Activated CD4-positive, CD25-positive, alpha-beta regulatory T cell treated with anti-CD3 and anti-CD28 coated beads, Interleukin-2, amount 50 U/mL, for 24 hours (primary cell): ENCODE results near the gene MPDZ.
"Not testable (repeated sequence)": the region's sequence is repeated elsewhere in the genome, so short reads cannot be mapped to it uniquely, and the experiment has no call there.

ENCODE experiments used
- ATAC-seq, 2 donors: fragments of 150-1000 bp; cut with Tn5 transposase; one replicate each; pipeline ENCODE4 v1.10.0; 2021; ENCODE audit warnings: mild to moderate bottlenecking in 1 of 2, moderate library complexity in 1 of 2

Gene MPDZ

GRCh38 chr9:13267743-13268142 is 11.7 kb downstream of the MPDZ start:
- no peak for ATAC-seq

DNA sequence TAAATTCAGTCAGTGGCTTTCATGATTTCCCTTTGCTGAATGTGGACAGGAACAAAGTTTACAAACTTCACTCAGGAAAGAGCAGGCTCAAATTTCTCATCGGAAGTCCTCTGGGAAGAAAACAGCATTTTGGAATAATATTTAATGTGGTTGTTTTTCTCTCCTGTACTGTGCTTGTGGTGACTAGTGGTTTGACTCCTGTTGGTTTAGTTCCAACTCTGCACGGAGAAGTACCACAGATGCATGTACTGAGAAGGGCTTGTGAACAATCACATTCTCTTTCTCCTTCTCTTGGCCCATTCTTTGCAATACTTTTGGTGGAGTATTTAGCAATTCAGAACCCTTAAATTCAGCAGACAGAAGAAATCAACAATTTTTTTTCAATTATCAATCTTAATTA is 13.3 kb downstream of the MPDZ start:
- no peak for ATAC-seq

GRCh38 chr9:13264788-13265187 is 14.7 kb downstream of the MPDZ start:
- no peak for ATAC-seq

DNA sequence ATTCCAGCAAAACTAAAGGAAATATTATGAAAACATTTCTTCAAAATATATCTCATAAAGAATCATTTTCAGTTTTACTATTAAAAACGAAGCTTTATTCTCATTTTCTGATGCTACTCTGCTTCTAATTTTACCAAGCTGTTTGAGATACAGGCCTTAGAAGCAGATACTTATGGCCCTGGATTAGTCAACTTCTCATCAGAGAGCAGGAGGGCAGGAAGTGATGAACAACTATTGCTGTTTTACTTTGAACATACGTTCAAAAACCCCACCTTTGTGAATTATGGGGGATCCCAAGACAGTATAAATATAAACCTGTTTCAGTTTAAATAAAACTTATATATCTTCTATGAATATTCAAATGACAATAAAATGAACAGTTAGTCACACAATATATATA is 16.0 kb downstream of the MPDZ start:
- ATAC-seq, result no peak

DNA sequence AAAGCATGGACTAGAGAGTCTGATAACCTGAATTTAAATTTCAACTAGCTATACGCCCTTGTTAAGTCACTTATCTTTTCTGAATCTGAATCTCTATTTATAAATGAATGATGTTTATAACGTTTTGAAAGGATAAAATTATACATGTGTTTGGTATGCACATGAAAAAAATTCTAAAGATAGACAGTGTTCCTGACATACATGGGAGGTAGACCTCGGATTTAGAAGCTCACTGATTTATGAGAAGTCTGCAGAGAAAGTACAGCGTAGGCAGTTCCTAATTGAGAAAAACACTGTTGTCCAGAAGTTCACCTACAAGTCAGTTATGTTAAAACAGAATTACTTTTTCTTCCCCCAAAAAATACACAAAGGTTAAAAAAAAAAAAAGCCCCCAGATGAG is 26.6 kb downstream of the MPDZ start:
- no peak for ATAC-seq

DNA sequence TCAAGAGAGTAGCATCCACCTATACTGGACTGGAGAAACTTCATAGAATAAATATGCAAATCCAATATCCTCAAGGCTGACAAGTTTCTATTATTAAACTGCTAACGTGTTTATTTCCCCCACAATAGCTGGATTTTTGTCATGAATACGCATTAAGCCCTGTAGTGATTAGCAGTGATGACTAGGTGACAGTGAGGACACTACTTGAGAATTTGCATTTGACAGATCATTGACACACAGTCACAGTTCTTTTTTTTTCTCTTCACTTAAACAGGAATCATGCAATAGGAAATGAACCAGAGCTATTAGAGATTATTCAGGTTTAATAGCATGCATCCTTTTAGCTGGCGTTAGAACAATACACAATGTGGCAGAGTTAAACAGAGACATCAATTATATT is 35.3 kb downstream of the MPDZ start:
- ATAC-seq, result no peak

GRCh38 chr9:13241283-13241682 is 38.2 kb downstream of the MPDZ start:
- ATAC-seq, result no peak

DNA sequence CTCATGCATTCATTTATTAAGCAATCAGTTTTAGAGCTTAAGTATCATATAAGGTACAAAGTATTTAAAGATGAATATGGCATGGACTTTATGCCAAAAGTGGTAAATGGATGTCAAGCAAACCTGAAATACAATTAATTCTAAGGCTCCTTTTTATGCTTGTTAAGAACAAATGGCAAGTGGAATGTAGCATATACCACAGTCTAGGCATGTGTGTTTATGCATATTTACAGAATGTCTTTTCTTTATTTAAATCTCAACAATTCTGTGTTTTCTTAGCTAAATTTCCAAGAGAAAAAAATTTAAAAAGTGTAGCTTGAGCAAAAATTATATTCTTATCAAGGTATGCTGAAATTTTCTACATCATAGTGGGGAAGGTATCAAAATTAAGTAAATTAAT is 39.8 kb downstream of the MPDZ start:
- ATAC-seq, result no peak

DNA sequence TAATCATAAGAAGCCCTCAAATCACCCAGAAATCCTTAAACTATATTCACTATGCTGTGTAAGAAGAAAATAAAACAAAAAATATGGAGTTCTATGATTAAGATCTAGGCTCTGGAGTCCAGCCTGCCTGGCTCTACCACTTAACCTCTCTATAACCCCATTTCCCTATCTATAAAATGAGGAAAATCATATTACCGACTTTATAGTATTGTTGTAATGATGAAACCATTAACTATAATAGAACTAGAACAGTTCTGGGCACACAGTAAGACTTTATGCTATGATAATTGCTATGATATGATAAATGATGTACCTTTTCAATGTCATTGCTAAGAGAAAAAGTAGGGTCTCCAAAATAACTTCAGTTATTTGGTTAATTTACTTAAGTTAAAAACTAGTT is 40.3 kb downstream of the MPDZ start:
- ATAC-seq, result no peak

DNA sequence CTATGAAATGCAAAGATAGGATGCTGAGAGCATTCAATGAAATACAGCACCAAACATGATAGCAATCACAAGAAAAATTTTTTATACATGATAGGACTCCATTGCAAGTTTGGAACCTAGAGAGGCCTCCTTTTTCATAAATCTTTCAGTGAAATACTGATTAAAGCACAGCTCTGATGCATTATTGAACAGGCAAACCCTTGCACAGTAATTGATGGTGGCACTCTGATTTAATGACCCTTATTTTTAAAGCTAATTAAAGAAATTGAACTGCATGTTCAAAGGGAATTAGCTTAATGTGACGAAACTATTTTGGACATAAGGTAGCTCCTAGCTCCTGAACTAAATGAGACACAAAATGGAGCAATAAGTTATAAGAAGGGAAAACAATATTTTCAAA is 44.6 kb downstream of the MPDZ start:
- no peak for ATAC-seq

- ATAC-seq, result no peak
These were observed 51.1 kb downstream of the MPDZ start for GRCh38 chr9:13228431-13228830.

DNA sequence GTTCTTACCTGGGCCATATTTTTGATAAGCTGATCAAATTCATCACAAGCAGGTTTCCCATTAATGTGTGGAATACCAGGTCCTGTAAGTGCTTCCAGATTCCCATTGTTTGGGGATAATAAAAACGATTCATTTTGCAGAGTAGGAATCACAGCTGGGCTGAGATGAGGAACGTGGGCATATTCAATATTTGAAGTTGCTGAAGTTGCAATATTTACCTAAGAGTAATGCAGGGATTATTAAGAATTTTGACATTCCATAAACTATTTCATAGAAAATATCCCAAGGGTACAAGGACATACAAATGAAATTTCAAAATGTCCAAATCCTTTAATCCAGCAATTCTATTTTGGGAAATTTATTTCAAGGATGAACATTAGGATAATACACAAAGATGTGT is 55.1 kb downstream of the MPDZ start:
- ATAC-seq, result no peak

GRCh38 chr9:13222733-13223132 is 56.8 kb downstream of the MPDZ start:
- ATAC-seq, result not testable (repeated sequence)

- ATAC-seq, result no peak
These were observed 57.8 kb downstream of the MPDZ start for GRCh38 chr9:13221741-13222140.

- no peak for ATAC-seq
These were observed 58.7 kb downstream of the MPDZ start for GRCh38 chr9:13220837-13221236.

DNA sequence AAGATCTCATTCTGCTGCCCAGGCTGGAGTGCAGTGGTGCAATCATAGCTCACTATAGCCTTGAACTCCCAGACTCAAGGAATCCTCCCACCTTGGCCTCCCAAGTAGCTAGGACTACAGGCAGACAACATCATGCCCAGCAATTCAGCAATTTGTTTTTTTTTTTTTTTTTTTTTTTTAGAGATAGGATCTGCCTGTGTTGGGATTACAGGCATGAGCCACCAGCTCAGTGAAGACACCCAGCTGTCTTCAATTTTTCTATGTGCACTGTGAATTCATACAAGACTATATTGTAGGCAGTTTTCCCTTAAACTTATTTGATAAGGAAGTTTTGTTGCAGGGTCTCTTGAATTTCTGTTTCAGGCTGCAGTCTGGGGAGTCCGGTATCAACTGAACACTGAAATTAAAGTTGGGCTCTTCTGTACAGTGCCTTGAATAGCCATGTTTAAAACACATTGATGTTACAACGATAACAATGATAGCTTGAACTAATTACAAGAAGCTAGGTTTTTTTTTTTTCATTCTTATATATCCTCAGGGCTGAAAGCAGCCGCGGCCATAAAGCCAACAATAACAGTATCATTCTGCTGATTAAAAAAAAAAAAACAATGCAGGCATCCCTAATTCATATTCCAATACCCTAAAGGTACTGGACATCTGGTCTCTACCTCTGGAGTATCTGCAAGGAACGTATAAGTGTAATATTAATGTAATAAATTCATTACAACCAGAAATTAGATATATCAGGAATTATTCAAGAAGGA is 63.5 kb downstream of the MPDZ start:
- no peak for ATAC-seq

- no peak for ATAC-seq
These were observed 65.5 kb downstream of the MPDZ start for GRCh38 chr9:13213998-13214397.

GRCh38 chr9:13213337-13213736 is 66.2 kb downstream of the MPDZ start:
- ATAC-seq, result no peak

- ATAC-seq, result no peak
These were observed 69.2 kb downstream of the MPDZ start for GRCh38 chr9:13210306-13210705.

GRCh38 chr9:13209498-13209897 is 70.0 kb downstream of the MPDZ start:
- no peak for ATAC-seq

DNA sequence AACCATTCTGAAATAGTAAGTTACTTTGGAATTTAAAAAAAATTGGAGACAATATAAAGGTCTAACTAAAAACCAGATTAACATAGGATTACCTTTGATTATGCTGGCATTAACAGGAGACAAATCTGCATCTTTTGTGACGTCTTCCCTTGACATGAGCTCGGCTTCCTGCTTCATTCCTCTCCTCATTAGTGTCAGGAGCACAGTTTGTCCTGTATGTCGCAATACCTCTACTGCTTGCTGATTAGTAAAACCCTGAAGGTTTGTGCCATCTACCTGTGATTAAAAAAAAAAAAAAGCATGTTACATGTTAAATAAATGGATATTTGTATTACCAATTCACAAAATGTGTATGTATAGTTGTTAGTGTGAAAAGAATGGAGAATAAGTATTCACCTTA is 73.7 kb downstream of the MPDZ start:
- no peak for ATAC-seq

- ATAC-seq, result no peak
These were observed 89.5 kb downstream of the MPDZ start for GRCh38 chr9:13190040-13190439.

DNA sequence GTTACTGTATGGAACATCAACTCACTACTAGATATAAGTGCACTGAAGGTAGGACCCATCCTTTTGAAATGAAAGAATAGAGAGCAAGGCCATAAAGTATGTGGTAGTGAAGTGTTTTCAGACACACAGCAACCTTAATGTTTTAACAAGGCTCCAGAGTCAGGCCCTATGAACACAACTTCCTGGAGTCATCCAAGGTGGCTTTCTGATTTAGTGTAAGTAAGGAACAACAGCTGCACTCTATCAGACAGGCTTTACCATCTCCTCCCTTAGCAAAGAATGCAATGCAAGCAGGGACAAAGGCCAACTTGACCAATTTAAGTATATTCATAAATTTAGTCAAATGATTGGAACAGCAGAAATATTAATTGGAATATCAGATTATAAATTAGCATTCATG is 90.1 kb downstream of the MPDZ start:
- ATAC-seq, result no peak

- ATAC-seq, result no peak
These were observed 92.7 kb downstream of the MPDZ start for GRCh38 chr9:13186774-13187173.

GRCh38 chr9:13186091-13186490 is 93.4 kb downstream of the MPDZ start:
- no peak for ATAC-seq
